ENCODE data around the gene TNFRSF25.
A peak's percentile ranks its signal among the peaks of the same experiment; 100 is the strongest.

DNA sequence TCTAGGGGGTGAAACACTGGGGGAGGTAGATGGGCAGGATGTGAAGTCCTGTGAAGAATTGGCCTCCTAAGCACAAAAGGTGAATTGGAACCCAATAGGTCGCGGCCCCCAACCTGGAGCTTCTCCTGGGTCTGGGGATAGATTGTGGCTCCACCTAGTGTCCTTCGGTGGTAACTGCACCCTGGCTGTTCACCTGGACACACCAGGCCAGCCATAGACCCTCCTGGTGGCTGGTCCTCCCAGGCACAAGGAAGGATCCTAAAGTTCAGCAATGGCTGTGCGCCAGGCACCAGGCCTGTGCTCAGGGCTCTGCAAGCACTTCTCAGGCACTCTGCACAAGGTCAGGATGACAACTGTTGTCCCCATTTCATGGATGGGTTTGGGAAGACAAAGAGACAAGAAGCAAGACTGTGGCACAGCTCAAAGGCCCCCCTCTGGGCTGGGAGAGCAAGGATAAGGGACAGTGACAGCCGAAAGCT lies 27.9 kb downstream of the TNFRSF25 start:
- TF ChIP-seq POLR2AphosphoS5 (IDR thresholded peaks at IDR 0.05; ENCODE audit: low read depth) (no peak), REST (IDR thresholded peaks at IDR 0.05; ENCODE audit: insufficient replicate concordance, low read depth) (no peak), SPI1 (IDR thresholded peaks at IDR 0.05; ENCODE audit: borderline replicate concordance, low read depth) (no peak), GABPA (IDR thresholded peaks at IDR 0.05; ENCODE audit: low read depth) (no peak)
- TF ChIP-seq, protein P1, sequence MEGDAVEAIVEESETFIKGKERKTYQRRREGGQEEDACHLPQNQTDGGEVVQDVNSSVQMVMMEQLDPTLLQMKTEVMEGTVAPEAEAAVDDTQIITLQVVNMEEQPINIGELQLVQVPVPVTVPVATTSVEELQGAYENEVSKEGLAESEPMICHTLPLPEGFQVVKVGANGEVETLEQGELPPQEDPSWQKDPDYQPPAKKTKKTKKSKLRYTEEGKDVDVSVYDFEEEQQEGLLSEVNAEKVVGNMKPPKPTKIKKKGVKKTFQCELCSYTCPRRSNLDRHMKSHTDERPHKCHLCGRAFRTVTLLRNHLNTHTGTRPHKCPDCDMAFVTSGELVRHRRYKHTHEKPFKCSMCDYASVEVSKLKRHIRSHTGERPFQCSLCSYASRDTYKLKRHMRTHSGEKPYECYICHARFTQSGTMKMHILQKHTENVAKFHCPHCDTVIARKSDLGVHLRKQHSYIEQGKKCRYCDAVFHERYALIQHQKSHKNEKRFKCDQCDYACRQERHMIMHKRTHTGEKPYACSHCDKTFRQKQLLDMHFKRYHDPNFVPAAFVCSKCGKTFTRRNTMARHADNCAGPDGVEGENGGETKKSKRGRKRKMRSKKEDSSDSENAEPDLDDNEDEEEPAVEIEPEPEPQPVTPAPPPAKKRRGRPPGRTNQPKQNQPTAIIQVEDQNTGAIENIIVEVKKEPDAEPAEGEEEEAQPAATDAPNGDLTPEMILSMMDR (IDR thresholded peaks at IDR 0.05; ENCODE audit: insufficient read depth, low read length), result peak; percentile 94

All from HL-60 (cell line).